PC-9 (cell line): ENCODE data around the gene PRRC2B.

ENCODE experiments used
- CTCF ChIP-seq: fragments of 200-600 bp; sonication (generic); conservative IDR thresholded peaks from 2 replicates; pipeline ENCODE4 v1.6.1; 2017; ENCODE audit warnings: mixed run types, antibody characterized with exemption, mild to moderate bottlenecking, moderate library complexity
- EZH2 ChIP-seq: fragments of 200-600 bp; sonication (generic); IDR thresholded peaks from 2 replicates; pipeline ENCODE4 v1.8.0; 2017; ENCODE audit warnings: antibody characterized with exemption, low read depth

GRCh38 chr9:131391020-131391419, 2.9 kb upstream of the PRRC2B start:
- no peak for TF ChIP-seq CTCF
- TF ChIP-seq EZH2, result no peak
